ENCODE measurements around the gene RAB36.

DNA sequence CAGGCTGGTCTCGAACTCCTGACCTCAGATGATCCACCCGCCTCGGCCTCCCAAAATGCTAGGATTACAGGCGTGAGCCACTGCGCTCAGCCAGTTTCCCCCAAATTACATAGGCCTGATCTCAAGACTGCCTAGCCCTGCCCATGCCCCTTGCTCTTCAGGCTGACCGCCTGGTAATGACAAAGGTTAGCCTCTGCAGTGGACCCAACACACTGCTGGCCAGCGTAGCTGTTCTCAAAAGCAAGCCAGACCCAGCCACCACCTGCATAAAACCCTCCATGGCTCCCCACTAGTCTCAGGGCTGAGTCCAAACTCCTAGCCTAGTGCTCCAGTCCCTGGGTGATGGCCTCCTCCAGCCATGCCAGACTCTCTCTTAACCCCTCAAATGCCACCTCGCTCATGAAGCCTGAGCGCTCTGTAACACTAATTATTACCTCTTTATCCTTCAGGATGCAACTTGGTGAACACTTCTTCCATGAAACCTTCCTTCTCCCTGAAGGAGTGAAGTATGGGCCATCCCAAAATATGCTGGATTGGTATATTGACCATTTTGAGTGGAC lies 2.7 kb upstream of the RAB36 start:
- TF ChIP-seq, protein P1, sequence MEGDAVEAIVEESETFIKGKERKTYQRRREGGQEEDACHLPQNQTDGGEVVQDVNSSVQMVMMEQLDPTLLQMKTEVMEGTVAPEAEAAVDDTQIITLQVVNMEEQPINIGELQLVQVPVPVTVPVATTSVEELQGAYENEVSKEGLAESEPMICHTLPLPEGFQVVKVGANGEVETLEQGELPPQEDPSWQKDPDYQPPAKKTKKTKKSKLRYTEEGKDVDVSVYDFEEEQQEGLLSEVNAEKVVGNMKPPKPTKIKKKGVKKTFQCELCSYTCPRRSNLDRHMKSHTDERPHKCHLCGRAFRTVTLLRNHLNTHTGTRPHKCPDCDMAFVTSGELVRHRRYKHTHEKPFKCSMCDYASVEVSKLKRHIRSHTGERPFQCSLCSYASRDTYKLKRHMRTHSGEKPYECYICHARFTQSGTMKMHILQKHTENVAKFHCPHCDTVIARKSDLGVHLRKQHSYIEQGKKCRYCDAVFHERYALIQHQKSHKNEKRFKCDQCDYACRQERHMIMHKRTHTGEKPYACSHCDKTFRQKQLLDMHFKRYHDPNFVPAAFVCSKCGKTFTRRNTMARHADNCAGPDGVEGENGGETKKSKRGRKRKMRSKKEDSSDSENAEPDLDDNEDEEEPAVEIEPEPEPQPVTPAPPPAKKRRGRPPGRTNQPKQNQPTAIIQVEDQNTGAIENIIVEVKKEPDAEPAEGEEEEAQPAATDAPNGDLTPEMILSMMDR (IDR thresholded peaks at IDR 0.05; ENCODE audit: poor library complexity, severe bottlenecking), result no peak
- TF ChIP-seq SMC3 (conservative IDR thresholded peaks at IDR 0.05; ENCODE audit: poor library complexity) (no peak), EZH2 (IDR thresholded peaks at IDR 0.05; ENCODE audit: borderline replicate concordance, insufficient read depth, low read length, poor library complexity, severe bottlenecking) (no peak), EP300 (conservative IDR thresholded peaks at IDR 0.05; ENCODE audit: poor library complexity, severe bottlenecking) (no peak), POLR2AphosphoS5 (IDR thresholded peaks at IDR 0.05) (no peak), MXI1 (conservative IDR thresholded peaks at IDR 0.05; ENCODE audit: poor library complexity, severe bottlenecking) (no peak), RAD21 (conservative IDR thresholded peaks at IDR 0.05) (no peak), TAF1 (IDR thresholded peaks at IDR 0.05; ENCODE audit: low read depth) (no peak)
- TF ChIP-seq, protein P2, sequence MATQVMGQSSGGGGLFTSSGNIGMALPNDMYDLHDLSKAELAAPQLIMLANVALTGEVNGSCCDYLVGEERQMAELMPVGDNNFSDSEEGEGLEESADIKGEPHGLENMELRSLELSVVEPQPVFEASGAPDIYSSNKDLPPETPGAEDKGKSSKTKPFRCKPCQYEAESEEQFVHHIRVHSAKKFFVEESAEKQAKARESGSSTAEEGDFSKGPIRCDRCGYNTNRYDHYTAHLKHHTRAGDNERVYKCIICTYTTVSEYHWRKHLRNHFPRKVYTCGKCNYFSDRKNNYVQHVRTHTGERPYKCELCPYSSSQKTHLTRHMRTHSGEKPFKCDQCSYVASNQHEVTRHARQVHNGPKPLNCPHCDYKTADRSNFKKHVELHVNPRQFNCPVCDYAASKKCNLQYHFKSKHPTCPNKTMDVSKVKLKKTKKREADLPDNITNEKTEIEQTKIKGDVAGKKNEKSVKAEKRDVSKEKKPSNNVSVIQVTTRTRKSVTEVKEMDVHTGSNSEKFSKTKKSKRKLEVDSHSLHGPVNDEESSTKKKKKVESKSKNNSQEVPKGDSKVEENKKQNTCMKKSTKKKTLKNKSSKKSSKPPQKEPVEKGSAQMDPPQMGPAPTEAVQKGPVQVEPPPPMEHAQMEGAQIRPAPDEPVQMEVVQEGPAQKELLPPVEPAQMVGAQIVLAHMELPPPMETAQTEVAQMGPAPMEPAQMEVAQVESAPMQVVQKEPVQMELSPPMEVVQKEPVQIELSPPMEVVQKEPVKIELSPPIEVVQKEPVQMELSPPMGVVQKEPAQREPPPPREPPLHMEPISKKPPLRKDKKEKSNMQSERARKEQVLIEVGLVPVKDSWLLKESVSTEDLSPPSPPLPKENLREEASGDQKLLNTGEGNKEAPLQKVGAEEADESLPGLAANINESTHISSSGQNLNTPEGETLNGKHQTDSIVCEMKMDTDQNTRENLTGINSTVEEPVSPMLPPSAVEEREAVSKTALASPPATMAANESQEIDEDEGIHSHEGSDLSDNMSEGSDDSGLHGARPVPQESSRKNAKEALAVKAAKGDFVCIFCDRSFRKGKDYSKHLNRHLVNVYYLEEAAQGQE (IDR thresholded peaks at IDR 0.05; ENCODE audit: borderline replicate concordance), result no peak

All from neural cell (in vitro differentiated cells).